Measurements from ENCODE around the gene IMPDH1. TPM values are rescaled to one million over a fixed set of nuclear protein-coding genes. Genes with fewer than 3 reads are reported as not detected.
A peak's percentile ranks its signal among the peaks of the same experiment; 100 is the strongest.

Gene IMPDH1
- total RNA-seq, 1 donor = 37.2 TPM

- no peak for TF ChIP-seq CTCF (IDR thresholded peaks at IDR 0.05; ENCODE audit: insufficient read depth, low read length)
- DNase-seq (ENCODE audit: low read depth) = peak; percentile 3
- H3K4me3 ChIP-seq (ENCODE audit: low read depth, low read length) = no peak overlapping the region
Measured at GRCh38 chr7:128424686-128425275, 15.0 kb upstream of the IMPDH1 start.

- no peak for TF ChIP-seq CTCF (IDR thresholded peaks at IDR 0.05; ENCODE audit: insufficient read depth, low read length)
- DNase-seq (ENCODE audit: low read depth) = no peak
Measured at GRCh38 chr7:128422842-128423241, 13.1 kb upstream of the IMPDH1 start.

GRCh38 chr7:128422037-128422436 lies 12.3 kb upstream of the IMPDH1 start:
- no peak for DNase-seq (ENCODE audit: low read depth)
- TF ChIP-seq CTCF (IDR thresholded peaks at IDR 0.05; ENCODE audit: insufficient read depth, low read length) = no peak

More at GRCh38 chr7:128422842-128423241, 13.1 kb upstream of the IMPDH1 start:
- no peak overlapping the region for H3K4me3 ChIP-seq (ENCODE audit: low read depth, low read length)

GRCh38 chr7:128421384-128421783 lies 11.6 kb upstream of the IMPDH1 start:
- no peak for DNase-seq (ENCODE audit: low read depth)
- no peak for TF ChIP-seq CTCF (IDR thresholded peaks at IDR 0.05; ENCODE audit: insufficient read depth, low read length)

More at GRCh38 chr7:128422037-128422436, 12.3 kb upstream of the IMPDH1 start:
- H3K4me3 ChIP-seq (ENCODE audit: low read depth, low read length) = no peak overlapping the region

GRCh38 chr7:128420773-128421172 lies 11.0 kb upstream of the IMPDH1 start:
- no peak for DNase-seq (ENCODE audit: low read depth)

More at GRCh38 chr7:128421384-128421783, 11.6 kb upstream of the IMPDH1 start:
- H3K4me3 ChIP-seq (ENCODE audit: low read depth, low read length) = no peak overlapping the region

GRCh38 chr7:128419257-128419656 lies 9.5 kb upstream of the IMPDH1 start:
- DNase-seq (ENCODE audit: low read depth) = no peak
- no peak overlapping the region for H3K4me3 ChIP-seq (ENCODE audit: low read depth, low read length)
- no peak for TF ChIP-seq CTCF (IDR thresholded peaks at IDR 0.05; ENCODE audit: insufficient read depth, low read length)

More at GRCh38 chr7:128420773-128421172, 11.0 kb upstream of the IMPDH1 start:
- no peak overlapping the region for H3K4me3 ChIP-seq (ENCODE audit: low read depth, low read length)
- TF ChIP-seq CTCF (IDR thresholded peaks at IDR 0.05; ENCODE audit: insufficient read depth, low read length) = no peak

- H3K4me3 ChIP-seq (ENCODE audit: low read depth, low read length) = no peak overlapping the region
- TF ChIP-seq CTCF (IDR thresholded peaks at IDR 0.05; ENCODE audit: insufficient read depth, low read length) = no peak
- no peak for DNase-seq (ENCODE audit: low read depth)
Measured at GRCh38 chr7:128417071-128417470, 7.3 kb upstream of the IMPDH1 start.

All from fibroblast of the aortic adventitia (primary cell).